HCT116 (cell line): ENCODE results near the gene TRA2A. TPM values are rescaled to one million over a fixed set of nuclear protein-coding genes. Genes with fewer than 3 reads are reported as not detected.
A peak's percentile ranks its signal among the peaks of the same experiment; 100 is the strongest.

Experiments used
- ATAC-seq: fragments of 200-7000 bp; cut with Tn5 transposase; 2 replicates; pipeline ENCODE4 v1.9.1; 2020; ENCODE audit warnings: mild to moderate bottlenecking, moderate library complexity
- BruUV-seq: library from RNA; stranded (reverse); fragments of 400-500 nt; replicated peaks from 2 replicates; lab custom pipeline; 2021; lab: Mats Ljungman, UMichigan
- CTCF ChIA-PET: fragments of 300-600 bp; sonication (Branson Sonifier 250); formaldehyde crosslinking; loops from one replicate; lab custom pipeline; 2021; ENCODE audit warnings: antibody characterized with exemption; lab: Charles Lee
- POLR2A ChIA-PET: fragments of 300-600, 350-600 bp; sonication (Branson Sonifier 250); formaldehyde crosslinking; loops from one replicate; lab custom pipeline; 2021; ENCODE audit warnings: antibody characterized with exemption; lab: Charles Lee
- RAD21 ChIA-PET, 2 experiments: fragments of 300-600 bp; sonication (Branson Sonifier 250); formaldehyde crosslinking; loops; one replicate each; lab custom pipeline; 2023; ENCODE audit warnings: low total read pairs in 2 of 2; ENCODE audit not compliant: uncharacterized antibody in 2 of 2, unreplicated experiment in 2 of 2, low non-redundant PET in 1 of 2; lab: Charles Lee
- DNase-seq: peaks from one replicate; pipeline ENCODE4 v3.0.0-alpha.2; 2010; ENCODE audit warnings: low read depth, low spot score
- H2AFZ ChIP-seq: fragments of 200-600 bp; shearing (Covaris generic), sonication (generic); 2 replicates; pipeline ENCODE4 v1.6.1; 2017; ENCODE audit warnings: low read depth, mixed run types, mixed read lengths, antibody characterized with exemption, low read length; ENCODE audit not compliant: poor library complexity, severe bottlenecking
- H3K27ac ChIP-seq: 2 replicates; pipeline ENCODE4 v1.5.1; 2012; ENCODE audit warnings: low read depth, low read length
- H3K27me3 ChIP-seq: fragments of 200-600 bp; sonication (generic); 2 replicates; pipeline ENCODE4 v1.6.1; 2016; ENCODE audit warnings: mixed run types, low read length, mixed read lengths; ENCODE audit not compliant: insufficient read depth
- H3K36me3 ChIP-seq, 2 experiments: fragments of 200-500 bp in 1 of 2; fragments of 200-600 bp in 1 of 2; sonication (Bioruptor generic) in 1 of 2; sonication (generic) in 1 of 2; 2 replicates each; pipeline versions ENCODE4 v1.5.1 to v1.6.1; 2014 to 2016; ENCODE audit warnings: low read length in 2 of 2, inconsistent platforms in 1 of 2, mixed read lengths in 1 of 2, mixed run types in 1 of 2; ENCODE audit not compliant: insufficient read depth in 2 of 2, control insufficient read depth in 1 of 2
- H3K4me1 ChIP-seq, 2 experiments: fragments of 200-600 bp in 1 of 2; sonication (generic) in 1 of 2; 2 replicates each; pipeline versions ENCODE4 v1.5.1 to v1.6.1; 2012 to 2017; ENCODE audit warnings: low read length in 2 of 2, inconsistent platforms in 1 of 2, mild to moderate bottlenecking in 1 of 2, mixed read lengths in 1 of 2, mixed run types in 1 of 2, moderate library complexity in 1 of 2; ENCODE audit not compliant: insufficient read depth in 2 of 2, control insufficient read depth in 1 of 2
- H3K4me2 ChIP-seq: fragments of 200-600 bp; sonication (generic); 2 replicates; pipeline ENCODE4 v1.6.1; 2017; ENCODE audit warnings: mixed run types, low read length, mixed read lengths
- H3K4me3 ChIP-seq, 2 experiments: fragments of 200-600 bp in 1 of 2; sonication (generic) in 1 of 2; replicated peaks in 1 of 2; 2 replicates each; pipeline ENCODE4 v1.5.1; 2011 to 2016; ENCODE audit warnings: low read length in 2 of 2, control low read depth in 1 of 2, low read depth in 1 of 2, mild to moderate bottlenecking in 1 of 2, mixed read lengths in 1 of 2, mixed run types in 1 of 2
- H3K79me2 ChIP-seq: fragments of 200-600 bp; sonication (generic); 2 replicates; pipeline ENCODE4 v1.6.1; 2017; ENCODE audit warnings: mild to moderate bottlenecking, mixed run types, low read length, moderate library complexity, mixed read lengths; ENCODE audit not compliant: insufficient read depth
- H3K9ac ChIP-seq: fragments of 200-600 bp; sonication (generic); 2 replicates; pipeline ENCODE4 v1.6.1; 2016; ENCODE audit warnings: low read length, mixed read lengths
- H3K9me2 ChIP-seq: fragments of 200-600 bp; sonication (generic), shearing (Covaris generic); 2 replicates; pipeline ENCODE4 v1.6.1; 2017; ENCODE audit warnings: mixed run types, mild to moderate bottlenecking, moderate library complexity; ENCODE audit not compliant: insufficient read depth
- H3K9me3 ChIP-seq, 2 experiments: fragments of 200-500 bp in 1 of 2; fragments of 200-600 bp in 1 of 2; sonication (Bioruptor generic) in 1 of 2; sonication (generic) in 1 of 2; 2 replicates each; pipeline ENCODE4 v1.6.1; 2014 to 2017; ENCODE audit warnings: low read length in 2 of 2, mixed read lengths in 2 of 2, inconsistent platforms in 1 of 2, low read depth in 1 of 2, mild to moderate bottlenecking in 1 of 2, mixed run types in 1 of 2, moderate library complexity in 1 of 2; ENCODE audit not compliant: control insufficient read depth in 1 of 2, insufficient read depth in 1 of 2
- H4K20me1 ChIP-seq: fragments of 200-600 bp; sonication (generic), shearing (Covaris generic); 2 replicates; pipeline ENCODE4 v1.6.1; 2017; ENCODE audit warnings: mixed run types, mild to moderate bottlenecking, moderate library complexity; ENCODE audit not compliant: insufficient read depth
- ATF3 ChIP-seq: IDR thresholded peaks from 2 replicates; pipeline ENCODE4 v1.6.1; 2012
- CEBPB ChIP-seq: IDR thresholded peaks from 2 replicates; pipeline ENCODE4 v1.6.1; 2012; ENCODE audit warnings: low read depth
- CTCF ChIP-seq, 3 experiments: fragments of 200-600 bp in 1 of 3; sonication (generic) in 1 of 3; IDR thresholded peaks in 2 of 3; conservative IDR thresholded peaks in 1 of 3; 2 replicates each; pipeline ENCODE4 v1.5.1; 2012 to 2017; ENCODE audit warnings: low read depth in 2 of 3, low read length in 2 of 3, antibody characterized with exemption in 1 of 3, borderline replicate concordance in 1 of 3, control low read depth in 1 of 3, mild to moderate bottlenecking in 1 of 3, mixed read lengths in 1 of 3, mixed run types in 1 of 3, moderate library complexity in 1 of 3; ENCODE audit not compliant: insufficient read depth in 1 of 3
- ELF1 ChIP-seq: IDR thresholded peaks from 2 replicates; pipeline ENCODE4 v1.6.1; 2012; ENCODE audit warnings: low read depth, borderline replicate concordance
- RAD21 ChIP-seq: IDR thresholded peaks from 2 replicates; pipeline ENCODE4 v1.6.1; 2012; ENCODE audit warnings: low read depth, mild to moderate bottlenecking
- REST ChIP-seq: IDR thresholded peaks from 2 replicates; pipeline ENCODE4 v1.6.1; 2012; ENCODE audit warnings: low read depth
- TCF7L2 ChIP-seq: IDR thresholded peaks from 2 replicates; pipeline ENCODE4 v1.7.0; 2011; ENCODE audit warnings: borderline replicate concordance, inconsistent platforms; ENCODE audit not compliant: insufficient read depth, insufficient read length; ENCODE audit errors: extremely low read depth
- intact Hi-C: fragments of 100-400 bp; cut with micrococcal nuclease; formaldehyde crosslinking; loops from 2 replicates; pipeline ENCODE4 v1.10.0; 2022
- total RNA-seq: library from RNA; stranded (reverse); gene quantifications from one replicate; pipeline ENCODE4 v1.2.1, GENCODE V29; 2021; ENCODE audit not compliant: unreplicated experiment

The TRA2A gene
- total RNA-seq, 1 experiment from 2014 or later = 122 TPM

- ChIA-PET CTCF (interaction anchor here (0.7 to 1.3 kb wide), 3 partner anchors 161 to 248 kb away, joined by 3 to 5 read pairs (median 4); no protein-coding TSS in a partner anchor), RAD21 (interaction anchor here in 1 of 2 experiments (0.7 kb wide), 1 partner anchor 87 kb away, joined by 3 read pairs; no protein-coding TSS in a partner anchor), POLR2A (no interaction called here)
- Histone ChIP-seq H2AFZ (no peak overlapping the region), H3K9me3 (no peaks in the 10 kb centered on the region), H3K36me3 (peaks cover 52 to 54% of the 10 kb centered on the region in 2 experiments), H4K20me1 (peaks cover 45% of the 10 kb centered on the region; the same call in 1 of the 2 replicates), H3K4me1 (no peaks in the 10 kb centered on the region), H3K4me2 (no peak overlapping the region), H3K79me2 (peaks cover 100% of the 10 kb centered on the region), H3K27ac (no peak overlapping the region), H3K9ac (no peak overlapping the region), H3K4me3 (no peak overlapping the region), H3K27me3 (no peaks in the 10 kb centered on the region), H3K9me2 (no peaks in the 10 kb centered on the region)
- intact Hi-C loops = no loop called here
- BruUV-seq = no TSS peak
- ATAC-seq (peak; percentile 70), DNase-seq (no peak)
- TF ChIP-seq CEBPB (no peak), ELF1 (no peak), TCF7L2 (no peak), ATF3 (no peak), REST (no peak), CTCF (IDR thresholded peaks at IDR 0.05 in 2 of 3, conservative IDR thresholded peaks at IDR 0.05 in 1 of 3; ENCODE audit: borderline replicate concordance in 1 of 3, insufficient read depth in 1 of 3, low read depth in 2 of 3, low read length in 2 of 3) (peak; percentile 7 to 46 (median 31); a peak in 3 of 6 replicates), RAD21 (peak; percentile 37; the same call in 1 of the 2 replicates)
Measured at GRCh38 chr7:23520582-23520981, 11.2 kb downstream of the TRA2A start.
